Breast epithelium (tissue), 3 donors: ENCODE data around the gene CKAP4.

Experiments
- CTCF ChIP-seq, 3 donors: fragments of 450-650 bp; IDR thresholded peaks; one replicate each; pipeline ENCODE4 v1.5.1; 2016 to 2017; ENCODE audit warnings: antibody characterized with exemption in 3 of 3, mild to moderate bottlenecking in 3 of 3, moderate library complexity in 3 of 3
- POLR2A ChIP-seq: fragments of 450-650 bp; IDR thresholded peaks from one replicate; pipeline ENCODE4 v1.6.1; 2016; ENCODE audit warnings: antibody characterized with exemption, mild to moderate bottlenecking, moderate library complexity
- POLR2AphosphoS5 ChIP-seq, 3 donors: sonication (generic); formaldehyde crosslinking; IDR thresholded peaks; one replicate each; pipeline ENCODE4 v1.6.1; 2017; ENCODE audit warnings: antibody characterized with exemption in 3 of 3

GRCh38 chr12:106204312-106204711 lies 43.5 kb downstream of the CKAP4 start:
- TF ChIP-seq CTCF (IDR thresholded peaks at IDR 0.05), result no peak
- no peak for TF ChIP-seq POLR2A
- no peak for TF ChIP-seq POLR2AphosphoS5 (IDR thresholded peaks at IDR 0.05)
